Measurements from ENCODE around the gene NPPB. TPM values are rescaled to one million over a fixed set of nuclear protein-coding genes. Genes with fewer than 3 reads are reported as not detected.

Gene NPPB
- total and polyA plus RNA-seq, 9 of the 15 experiments (the other 6 are each of a cell fraction or from before 2014, with no cell fraction given) = not detected

GRCh38 chr1:11881749-11882441 lies 23.1 kb upstream of the NPPB start (continued):
- TF ChIP-seq ZNF740 (CRISPR knock-in tag; IDR thresholded peaks at IDR 0.05) (no peak), ZNF740 (tag; IDR thresholded peaks at IDR 0.05) (no peak), HMBOX1 (IDR thresholded peaks at IDR 0.05) (no peak), MYBL2 (IDR thresholded peaks at IDR 0.05; ENCODE audit: low read depth) (no peak), MYBL2 (CRISPR knock-in tag; IDR thresholded peaks at IDR 0.05; ENCODE audit: borderline replicate concordance) (no peak), TEAD4 (IDR thresholded peaks at IDR 0.05; ENCODE audit: low read length) (no peak), TEAD4 (CRISPR knock-in tag; IDR thresholded peaks at IDR 0.05; ENCODE audit: borderline replicate concordance) (0 out of 2 replicates have a peak, but pooled peaks have one; percentile 34), ETS1 (conservative IDR thresholded peaks at IDR 0.05; ENCODE audit: control insufficient read depth, low read depth, low read length) (no peak; the same call in 1 of the 2 replicates), CHD7 (IDR thresholded peaks at IDR 0.05; ENCODE audit: low read depth, low read length) (no peak), MIER1 (IDR thresholded peaks at IDR 0.05; ENCODE audit: low read depth) (peak; percentile 6; the same call in 1 of the 2 replicates), MYNN (IDR thresholded peaks at IDR 0.05) (no peak), MYNN (CRISPR knock-in tag; IDR thresholded peaks at IDR 0.05) (no peak), NR4A1 (CRISPR knock-in tag; IDR thresholded peaks at IDR 0.05) (no peak), NR4A1 (tag; IDR thresholded peaks at IDR 0.05) (peak; percentile 19; the same call in 1 of the 2 replicates)

Data from K562 (cell line).